GM12878 (cell line): ENCODE measurements around the gene SP6. TPM values are rescaled to one million over a fixed set of nuclear protein-coding genes. Genes with fewer than 3 reads are reported as not detected.

Source experiments
- ATAC-seq: fragments of 200-7000 bp; cut with Tn5 transposase; 3 replicates; pipeline ENCODE4 v1.9.1; 2020; ENCODE audit warnings: mild to moderate bottlenecking, moderate library complexity
- BruUV-seq: library from RNA; stranded (reverse); fragments of 400-500 nt; replicated peaks from 2 replicates; lab custom pipeline; 2021; lab: Mats Ljungman, UMichigan
- CTCF ChIA-PET: fragments of 300-600 bp; sonication (Branson Sonifier 250); formaldehyde crosslinking; extraction: SDS; loops from one replicate; lab custom pipeline; 2021; ENCODE audit warnings: inconsistent platforms; lab: Yijun Ruan, JAX
- POLR2A ChIA-PET: fragments of 350-600 bp; formaldehyde crosslinking; extraction: SDS; loops from one replicate; lab custom pipeline; 2021; ENCODE audit warnings: inconsistent platforms; lab: Charles Lee
- RAD21 ChIA-PET: fragments of 300-600 bp; sonication (Branson Sonifier 250); formaldehyde crosslinking; loops from one replicate; lab custom pipeline; 2023; ENCODE audit warnings: antibody characterized with exemption; ENCODE audit not compliant: unreplicated experiment; lab: Charles Lee
- SMC1A ChIA-PET: fragments of 300-600 bp; sonication (Branson Sonifier 250); formaldehyde crosslinking; loops from one replicate; lab custom pipeline; 2023; ENCODE audit not compliant: unreplicated experiment, uncharacterized antibody; lab: Charles Lee
- DNase-seq: peaks from one replicate; pipeline ENCODE4 v3.0.0-alpha.2; 2011; ENCODE audit warnings: low read depth, low spot score
- FAIRE-seq: peaks from 3 replicates; lab custom pipeline; 2011; peaks lifted over from hg19 to GRCh38; lab: Jason Lieb, UNC
- H2AFZ ChIP-seq: 2 replicates; pipeline ENCODE4 v1.6.0; 2011; ENCODE audit warnings: low read depth, low read length, control low read depth; ENCODE audit not compliant: control insufficient read depth
- H3K27ac ChIP-seq: 2 replicates; pipeline ENCODE4 v1.5.1; 2011; ENCODE audit warnings: control low read depth; ENCODE audit not compliant: control insufficient read depth, insufficient read depth
- H3K27me3 ChIP-seq, 2 experiments: replicated peaks in 1 of 2; 2 replicates each; pipeline versions ENCODE4 v1.6.0 to v1.6.1; 2011; ENCODE audit warnings: low read length in 1 of 2; ENCODE audit not compliant: control insufficient read depth in 2 of 2, insufficient read depth in 2 of 2
- H3K36me3 ChIP-seq, 2 experiments: 2 replicates each; pipeline ENCODE4 v1.5.1; 2011; ENCODE audit warnings: low read length in 1 of 2; ENCODE audit not compliant: control insufficient read depth in 2 of 2, insufficient read depth in 2 of 2
- H3K4me1 ChIP-seq: 2 replicates; pipeline ENCODE4 v1.6.1; 2011; ENCODE audit warnings: mild to moderate bottlenecking, low read length, moderate library complexity, mixed read lengths; ENCODE audit not compliant: control insufficient read depth, insufficient read depth
- H3K4me2 ChIP-seq: 2 replicates; pipeline ENCODE4 v1.6.0; 2011; ENCODE audit warnings: control low read depth; ENCODE audit not compliant: control insufficient read depth, insufficient read depth
- H3K4me3 ChIP-seq: fragments of 200-600 bp; sonication (generic); 2 replicates; pipeline ENCODE4 v1.5.1; 2016
- H3K79me2 ChIP-seq: 2 replicates; pipeline ENCODE4 v1.6.0; 2011; ENCODE audit warnings: low read length; ENCODE audit not compliant: control insufficient read depth, insufficient read depth
- H3K9ac ChIP-seq: 2 replicates; pipeline ENCODE4 v1.8.0; 2011; ENCODE audit warnings: low read length, control low read depth, mixed read lengths; ENCODE audit not compliant: control insufficient read depth, insufficient read depth
- H3K9me3 ChIP-seq: replicated peaks from 3 replicates; pipeline ENCODE4 v1.5.1; 2011; ENCODE audit warnings: mild to moderate bottlenecking, low read length; ENCODE audit not compliant: control insufficient read depth, insufficient read depth
- H4K20me1 ChIP-seq: 2 replicates; pipeline ENCODE4 v1.6.0; 2011; ENCODE audit not compliant: control insufficient read depth, insufficient read depth
- BCL11A ChIP-seq: IDR thresholded peaks from 2 replicates; pipeline ENCODE4 v1.6.1; 2011; ENCODE audit warnings: low read depth, low read length
- CREB1 ChIP-seq: IDR thresholded peaks from 2 replicates; pipeline ENCODE4 v1.6.1; 2012; ENCODE audit warnings: low read depth, mild to moderate bottlenecking, inconsistent platforms
- EZH2 ChIP-seq: IDR thresholded peaks from 2 replicates; pipeline ENCODE4 v1.6.1; 2012; ENCODE audit warnings: low read depth, mild to moderate bottlenecking, control low read depth, inconsistent platforms, low read length, borderline replicate concordance; ENCODE audit not compliant: control insufficient read depth
- MTA2 ChIP-seq: fragments of 450-650 bp; IDR thresholded peaks from 2 replicates; pipeline ENCODE4 v1.6.1; 2016; ENCODE audit warnings: low read depth, mild to moderate bottlenecking, moderate library complexity
- RB1 ChIP-seq: fragments of 450-650 bp; formaldehyde crosslinking; IDR thresholded peaks from 2 replicates; pipeline ENCODE4 v1.6.1; 2017; ENCODE audit warnings: mild to moderate bottlenecking, borderline replicate concordance
- WGBS: methylation state at CpG from one replicate; pipeline ENCODE4 v1.1.6; 2016; ENCODE audit warnings: low lambda C conversion rate; ENCODE audit not compliant: insufficient replicate concordance, insufficient coverage; ENCODE audit errors: missing lambda C conversion rate; 5-methylcytosine and 5-hydroxymethylcytosine counted together
- in situ Hi-C: fragments of 300-500 bp; cut with MboI; formaldehyde crosslinking; loops from 9 replicates; pipeline ENCODE4 v1.14.3; 2018; ENCODE audit warnings: mixed read lengths
- intact Hi-C: fragments of 100-400 bp; cut with micrococcal nuclease; formaldehyde crosslinking; loops from one replicate; pipeline ENCODE4 v1.14.2; 2022; ENCODE audit not compliant: unreplicated experiment
- polyA plus RNA-seq, 11 experiments: library from polyadenylated mRNA; depleted of rRNA in 4 of 11; unstranded in 6 of 11; stranded (reverse) in 5 of 11; fragments of >200 nt; fragmentation: Nextera tagmentation in 4 of 11; fragmentation: Illumina TruSeq in 1 of 11; extraction: Ambion mirVana in 4 of 11; extraction: Trizol in 1 of 11; gene quantifications; 1 replicate in 1 of 11; 2 replicates in 10 of 11; pipeline versions ENCODE4 v1.2.1 to v1.2.3, GENCODE V29; 2011 to 2016; ENCODE audit warnings: inconsistent platforms in 2 of 11, missing spikeins in 2 of 11, low read depth in 1 of 11
- total RNA-seq, 4 experiments: library from RNA; depleted of rRNA in 3 of 4; stranded (reverse); fragments of >200 nt in 3 of 4; fragmentation: Illumina TruSeq in 1 of 4; extraction: Trizol in 1 of 4; gene quantifications; 2 replicates each; pipeline versions ENCODE4 v1.2.1 to v1.2.3, GENCODE V29; 2013 to 2021
- TF ChIP-seq, protein P1 (sequence below): fragments of 450-650 bp; IDR thresholded peaks from 2 replicates; pipeline ENCODE4 v1.6.1; 2016; ENCODE audit warnings: mild to moderate bottlenecking
- TF ChIP-seq, protein P2 (sequence below): fragments of 450-650 bp; IDR thresholded peaks from 2 replicates; pipeline ENCODE4 v1.6.1; 2018; ENCODE audit warnings: borderline replicate concordance, mild to moderate bottlenecking; ENCODE audit not compliant: partially characterized antibody
- TF ChIP-seq, protein P3 (sequence below): fragments of 450-650 bp; IDR thresholded peaks from 2 replicates; pipeline ENCODE4 v1.6.1; 2016; ENCODE audit warnings: mild to moderate bottlenecking
- TF ChIP-seq, protein P4 (sequence below): IDR thresholded peaks from 2 replicates; pipeline ENCODE4 v1.6.1; 2012; ENCODE audit warnings: mild to moderate bottlenecking, low read depth, low read length

The SP6 gene
- total and polyA plus RNA-seq, 10 of the 15 experiments (the other 5 are each of a cell fraction or from before 2014, with no cell fraction given), result 0.05 to 0.15 (median 0.06) TPM; not detected in 7

DNA sequence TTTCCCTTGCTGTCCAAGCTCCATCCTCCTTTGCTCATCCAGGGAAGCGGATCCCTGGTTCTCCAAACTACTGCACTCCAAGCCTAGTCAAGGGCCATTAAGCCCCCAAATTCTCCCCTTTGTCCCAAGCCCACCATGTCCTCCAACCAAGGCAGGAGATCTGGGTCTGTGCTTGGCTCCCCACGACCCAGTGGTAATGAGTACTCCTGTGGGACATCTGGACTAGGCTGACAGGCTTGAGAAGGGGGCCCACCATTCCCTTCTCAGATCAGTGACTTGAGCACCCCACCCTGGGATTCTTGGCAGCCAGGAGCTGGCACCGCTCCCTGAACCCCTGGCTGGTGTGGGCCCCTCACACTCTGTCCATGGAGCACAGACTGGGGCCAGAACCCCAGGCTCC, 46.5 kb downstream of the SP6 start:
- Histone ChIP-seq H3K79me2 (no peaks in the 10 kb centered on the region), H3K9ac (no peak overlapping the region), H3K27ac (no peak overlapping the region)
- no peak for TF ChIP-seq BCL11A
- TF ChIP-seq, protein P1, sequence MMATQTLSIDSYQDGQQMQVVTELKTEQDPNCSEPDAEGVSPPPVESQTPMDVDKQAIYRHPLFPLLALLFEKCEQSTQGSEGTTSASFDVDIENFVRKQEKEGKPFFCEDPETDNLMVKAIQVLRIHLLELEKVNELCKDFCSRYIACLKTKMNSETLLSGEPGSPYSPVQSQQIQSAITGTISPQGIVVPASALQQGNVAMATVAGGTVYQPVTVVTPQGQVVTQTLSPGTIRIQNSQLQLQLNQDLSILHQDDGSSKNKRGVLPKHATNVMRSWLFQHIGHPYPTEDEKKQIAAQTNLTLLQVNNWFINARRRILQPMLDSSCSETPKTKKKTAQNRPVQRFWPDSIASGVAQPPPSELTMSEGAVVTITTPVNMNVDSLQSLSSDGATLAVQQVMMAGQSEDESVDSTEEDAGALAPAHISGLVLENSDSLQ, result no peak
- no peak for TF ChIP-seq CREB1
- TF ChIP-seq, protein P2, sequence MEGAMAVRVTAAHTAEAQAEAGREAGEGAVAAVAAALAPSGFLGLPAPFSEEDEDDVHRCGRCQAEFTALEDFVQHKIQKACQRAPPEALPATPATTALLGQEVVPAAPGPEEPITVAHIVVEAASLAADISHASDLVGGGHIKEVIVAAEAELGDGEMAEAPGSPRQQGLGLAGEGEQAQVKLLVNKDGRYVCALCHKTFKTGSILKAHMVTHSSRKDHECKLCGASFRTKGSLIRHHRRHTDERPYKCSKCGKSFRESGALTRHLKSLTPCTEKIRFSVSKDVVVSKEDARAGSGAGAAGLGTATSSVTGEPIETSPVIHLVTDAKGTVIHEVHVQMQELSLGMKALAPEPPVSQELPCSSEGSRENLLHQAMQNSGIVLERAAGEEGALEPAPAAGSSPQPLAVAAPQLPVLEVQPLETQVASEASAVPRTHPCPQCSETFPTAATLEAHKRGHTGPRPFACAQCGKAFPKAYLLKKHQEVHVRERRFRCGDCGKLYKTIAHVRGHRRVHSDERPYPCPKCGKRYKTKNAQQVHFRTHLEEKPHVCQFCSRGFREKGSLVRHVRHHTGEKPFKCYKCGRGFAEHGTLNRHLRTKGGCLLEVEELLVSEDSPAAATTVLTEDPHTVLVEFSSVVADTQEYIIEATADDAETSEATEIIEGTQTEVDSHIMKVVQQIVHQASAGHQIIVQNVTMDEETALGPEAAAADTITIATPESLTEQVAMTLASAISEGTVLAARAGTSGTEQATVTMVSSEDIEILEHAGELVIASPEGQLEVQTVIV, result no peak
- TF ChIP-seq MTA2, result no peak
- no peak for TF ChIP-seq EZH2
- no peak for TF ChIP-seq RB1
- TF ChIP-seq, protein P3, sequence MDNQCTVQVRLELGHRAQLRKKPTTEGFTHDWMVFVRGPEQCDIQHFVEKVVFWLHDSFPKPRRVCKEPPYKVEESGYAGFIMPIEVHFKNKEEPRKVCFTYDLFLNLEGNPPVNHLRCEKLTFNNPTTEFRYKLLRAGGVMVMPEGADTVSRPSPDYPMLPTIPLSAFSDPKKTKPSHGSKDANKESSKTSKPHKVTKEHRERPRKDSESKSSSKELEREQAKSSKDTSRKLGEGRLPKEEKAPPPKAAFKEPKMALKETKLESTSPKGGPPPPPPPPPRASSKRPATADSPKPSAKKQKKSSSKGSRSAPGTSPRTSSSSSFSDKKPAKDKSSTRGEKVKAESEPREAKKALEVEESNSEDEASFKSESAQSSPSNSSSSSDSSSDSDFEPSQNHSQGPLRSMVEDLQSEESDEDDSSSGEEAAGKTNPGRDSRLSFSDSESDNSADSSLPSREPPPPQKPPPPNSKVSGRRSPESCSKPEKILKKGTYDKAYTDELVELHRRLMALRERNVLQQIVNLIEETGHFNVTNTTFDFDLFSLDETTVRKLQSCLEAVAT, result no peak
- TF ChIP-seq, protein P4, sequence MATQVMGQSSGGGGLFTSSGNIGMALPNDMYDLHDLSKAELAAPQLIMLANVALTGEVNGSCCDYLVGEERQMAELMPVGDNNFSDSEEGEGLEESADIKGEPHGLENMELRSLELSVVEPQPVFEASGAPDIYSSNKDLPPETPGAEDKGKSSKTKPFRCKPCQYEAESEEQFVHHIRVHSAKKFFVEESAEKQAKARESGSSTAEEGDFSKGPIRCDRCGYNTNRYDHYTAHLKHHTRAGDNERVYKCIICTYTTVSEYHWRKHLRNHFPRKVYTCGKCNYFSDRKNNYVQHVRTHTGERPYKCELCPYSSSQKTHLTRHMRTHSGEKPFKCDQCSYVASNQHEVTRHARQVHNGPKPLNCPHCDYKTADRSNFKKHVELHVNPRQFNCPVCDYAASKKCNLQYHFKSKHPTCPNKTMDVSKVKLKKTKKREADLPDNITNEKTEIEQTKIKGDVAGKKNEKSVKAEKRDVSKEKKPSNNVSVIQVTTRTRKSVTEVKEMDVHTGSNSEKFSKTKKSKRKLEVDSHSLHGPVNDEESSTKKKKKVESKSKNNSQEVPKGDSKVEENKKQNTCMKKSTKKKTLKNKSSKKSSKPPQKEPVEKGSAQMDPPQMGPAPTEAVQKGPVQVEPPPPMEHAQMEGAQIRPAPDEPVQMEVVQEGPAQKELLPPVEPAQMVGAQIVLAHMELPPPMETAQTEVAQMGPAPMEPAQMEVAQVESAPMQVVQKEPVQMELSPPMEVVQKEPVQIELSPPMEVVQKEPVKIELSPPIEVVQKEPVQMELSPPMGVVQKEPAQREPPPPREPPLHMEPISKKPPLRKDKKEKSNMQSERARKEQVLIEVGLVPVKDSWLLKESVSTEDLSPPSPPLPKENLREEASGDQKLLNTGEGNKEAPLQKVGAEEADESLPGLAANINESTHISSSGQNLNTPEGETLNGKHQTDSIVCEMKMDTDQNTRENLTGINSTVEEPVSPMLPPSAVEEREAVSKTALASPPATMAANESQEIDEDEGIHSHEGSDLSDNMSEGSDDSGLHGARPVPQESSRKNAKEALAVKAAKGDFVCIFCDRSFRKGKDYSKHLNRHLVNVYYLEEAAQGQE, result no peak
- TF ChIP-seq, all 136 proteins: peak for 0
- H3K4me1 ChIP-seq, result no peaks in the 10 kb centered on the region
- no peaks in the 10 kb centered on the region for H4K20me1 ChIP-seq
- ChIA-PET SMC1A (no interaction called here), CTCF (interaction anchor here (0.9 to 1.6 kb wide), 2 partner anchors 12 to 141 kb away, joined by 4 to 7 read pairs; no protein-coding TSS in a partner anchor), RAD21 (interaction anchor here (1.1 kb wide), 1 partner anchor 55 kb away, joined by 3 read pairs; no protein-coding TSS in a partner anchor), POLR2A (no interaction called here)
- no peaks in the 10 kb centered on the region for H3K9me3 ChIP-seq
- intact Hi-C loops (no loop called here), in situ Hi-C loops (loop anchor here (10.0 kb wide), 1 partner anchor 110 kb away; the partner anchor contains the start of gene TBKBP1)
- BruUV-seq, result no TSS peak
- no peak overlapping the region for H2AFZ ChIP-seq
- H3K4me3 ChIP-seq, result no peak overlapping the region
- H3K4me2 ChIP-seq, result no peak overlapping the region
- H3K27me3 ChIP-seq, result no peaks in the 10 kb centered on the region
- FAIRE-seq (no peak), ATAC-seq (no peak), DNase-seq (no peak)
- 23% methylated on average over 3 of the region's 3 CpGs for WGBS
- H3K36me3 ChIP-seq, result peaks cover 0 to 8% of the 10 kb centered on the region in 2 experiments; a peak in 3 of 4 replicates
